Neural progenitor cell (in vitro differentiated cells): ENCODE results near the gene DAPL1.

Source experiments
- EZH2 ChIP-seq: fragments of 200-600 bp; sonication (generic); IDR thresholded peaks from 2 replicates; pipeline ENCODE4 v1.6.1; 2017; ENCODE audit warnings: antibody characterized with exemption, mild to moderate bottlenecking, moderate library complexity
- TF ChIP-seq, protein P1 (sequence below): fragments of 200-600 bp; sonication (generic); IDR thresholded peaks from 2 replicates; pipeline ENCODE4 v1.5.1; 2017; ENCODE audit warnings: antibody characterized with exemption, mild to moderate bottlenecking

DNA sequence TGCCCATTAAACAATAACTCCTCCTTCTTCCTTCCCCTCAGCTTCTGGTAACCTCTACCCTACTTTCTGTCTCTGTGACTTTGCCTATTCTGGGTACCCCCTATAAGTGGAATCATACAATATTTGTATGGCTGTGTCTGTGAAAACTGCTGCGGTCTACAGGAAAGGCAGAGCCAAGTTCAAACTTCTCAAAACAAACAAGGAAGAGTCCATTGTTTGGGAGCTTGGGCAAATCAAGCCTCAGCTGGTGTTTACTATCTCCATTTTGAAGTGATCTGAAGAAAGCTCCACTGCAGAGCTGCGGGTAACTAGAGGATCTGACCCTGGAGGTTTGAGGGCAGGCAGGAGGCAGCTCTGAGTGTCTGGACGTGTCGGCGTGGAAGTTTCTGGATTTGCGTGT is 48.6 kb upstream of the DAPL1 start:
- TF ChIP-seq, protein P1, sequence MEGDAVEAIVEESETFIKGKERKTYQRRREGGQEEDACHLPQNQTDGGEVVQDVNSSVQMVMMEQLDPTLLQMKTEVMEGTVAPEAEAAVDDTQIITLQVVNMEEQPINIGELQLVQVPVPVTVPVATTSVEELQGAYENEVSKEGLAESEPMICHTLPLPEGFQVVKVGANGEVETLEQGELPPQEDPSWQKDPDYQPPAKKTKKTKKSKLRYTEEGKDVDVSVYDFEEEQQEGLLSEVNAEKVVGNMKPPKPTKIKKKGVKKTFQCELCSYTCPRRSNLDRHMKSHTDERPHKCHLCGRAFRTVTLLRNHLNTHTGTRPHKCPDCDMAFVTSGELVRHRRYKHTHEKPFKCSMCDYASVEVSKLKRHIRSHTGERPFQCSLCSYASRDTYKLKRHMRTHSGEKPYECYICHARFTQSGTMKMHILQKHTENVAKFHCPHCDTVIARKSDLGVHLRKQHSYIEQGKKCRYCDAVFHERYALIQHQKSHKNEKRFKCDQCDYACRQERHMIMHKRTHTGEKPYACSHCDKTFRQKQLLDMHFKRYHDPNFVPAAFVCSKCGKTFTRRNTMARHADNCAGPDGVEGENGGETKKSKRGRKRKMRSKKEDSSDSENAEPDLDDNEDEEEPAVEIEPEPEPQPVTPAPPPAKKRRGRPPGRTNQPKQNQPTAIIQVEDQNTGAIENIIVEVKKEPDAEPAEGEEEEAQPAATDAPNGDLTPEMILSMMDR = no peak
- no peak for TF ChIP-seq EZH2
